HL-60 (cell line): ENCODE measurements around the gene IL12RB2.

Source experiments
- CTCF ChIP-seq: IDR thresholded peaks from one replicate; pipeline ENCODE4 v1.5.1; 2011; ENCODE audit warnings: low read length, control low read depth, inconsistent platforms; ENCODE audit not compliant: insufficient read depth
- GABPA ChIP-seq: IDR thresholded peaks from 2 replicates; pipeline ENCODE4 v1.6.1; 2012; ENCODE audit warnings: low read depth
- POLR2AphosphoS5 ChIP-seq: IDR thresholded peaks from 2 replicates; pipeline ENCODE4 v1.6.1; 2012; ENCODE audit warnings: low read depth
- SPI1 ChIP-seq: IDR thresholded peaks from 2 replicates; pipeline ENCODE4 v1.6.1; 2012; ENCODE audit warnings: low read depth, mild to moderate bottlenecking, borderline replicate concordance
- TF ChIP-seq, protein P1 (sequence below): IDR thresholded peaks from 2 replicates; pipeline ENCODE4 v1.6.1; 2012; ENCODE audit warnings: low read depth; ENCODE audit not compliant: insufficient replicate concordance

- no peak for TF ChIP-seq CTCF
- TF ChIP-seq GABPA = no peak
- no peak for TF ChIP-seq POLR2AphosphoS5
- TF ChIP-seq, protein P1, sequence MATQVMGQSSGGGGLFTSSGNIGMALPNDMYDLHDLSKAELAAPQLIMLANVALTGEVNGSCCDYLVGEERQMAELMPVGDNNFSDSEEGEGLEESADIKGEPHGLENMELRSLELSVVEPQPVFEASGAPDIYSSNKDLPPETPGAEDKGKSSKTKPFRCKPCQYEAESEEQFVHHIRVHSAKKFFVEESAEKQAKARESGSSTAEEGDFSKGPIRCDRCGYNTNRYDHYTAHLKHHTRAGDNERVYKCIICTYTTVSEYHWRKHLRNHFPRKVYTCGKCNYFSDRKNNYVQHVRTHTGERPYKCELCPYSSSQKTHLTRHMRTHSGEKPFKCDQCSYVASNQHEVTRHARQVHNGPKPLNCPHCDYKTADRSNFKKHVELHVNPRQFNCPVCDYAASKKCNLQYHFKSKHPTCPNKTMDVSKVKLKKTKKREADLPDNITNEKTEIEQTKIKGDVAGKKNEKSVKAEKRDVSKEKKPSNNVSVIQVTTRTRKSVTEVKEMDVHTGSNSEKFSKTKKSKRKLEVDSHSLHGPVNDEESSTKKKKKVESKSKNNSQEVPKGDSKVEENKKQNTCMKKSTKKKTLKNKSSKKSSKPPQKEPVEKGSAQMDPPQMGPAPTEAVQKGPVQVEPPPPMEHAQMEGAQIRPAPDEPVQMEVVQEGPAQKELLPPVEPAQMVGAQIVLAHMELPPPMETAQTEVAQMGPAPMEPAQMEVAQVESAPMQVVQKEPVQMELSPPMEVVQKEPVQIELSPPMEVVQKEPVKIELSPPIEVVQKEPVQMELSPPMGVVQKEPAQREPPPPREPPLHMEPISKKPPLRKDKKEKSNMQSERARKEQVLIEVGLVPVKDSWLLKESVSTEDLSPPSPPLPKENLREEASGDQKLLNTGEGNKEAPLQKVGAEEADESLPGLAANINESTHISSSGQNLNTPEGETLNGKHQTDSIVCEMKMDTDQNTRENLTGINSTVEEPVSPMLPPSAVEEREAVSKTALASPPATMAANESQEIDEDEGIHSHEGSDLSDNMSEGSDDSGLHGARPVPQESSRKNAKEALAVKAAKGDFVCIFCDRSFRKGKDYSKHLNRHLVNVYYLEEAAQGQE = no peak
- TF ChIP-seq SPI1 = no peak
Measured at GRCh38 chr1:67281244-67281643, 26.4 kb upstream of the IL12RB2 start.
